Chondrocyte (in vitro differentiated cells): ENCODE measurements around the gene BMP2. TPM values are rescaled to one million over a fixed set of nuclear protein-coding genes. Genes with fewer than 3 reads are reported as not detected.

ENCODE experiments used
- DNase-seq: peaks from one replicate; pipeline ENCODE4 v3.0.0; 2021; ENCODE audit warnings: mixed read lengths, low spot score
- H3K27ac Mint-ChIP-seq: one replicate; pipeline ENCODE4 v1.8.0; 2021; ENCODE audit warnings: mild to moderate bottlenecking, moderate library complexity, mixed read lengths; ENCODE audit not compliant: unreplicated experiment
- H3K27me3 Mint-ChIP-seq: 2 replicates; pipeline ENCODE4 v1.8.0; 2021; ENCODE audit warnings: low read depth, mixed read lengths
- H3K36me3 Mint-ChIP-seq: 2 replicates; pipeline ENCODE4 v1.8.0; 2021; ENCODE audit warnings: low read depth, mixed read lengths
- H3K4me1 Mint-ChIP-seq: 2 replicates; pipeline ENCODE4 v1.8.0; 2021; ENCODE audit warnings: low read depth, mild to moderate bottlenecking, mixed read lengths
- H3K4me3 Mint-ChIP-seq: one replicate; pipeline ENCODE4 v1.8.0; 2021; ENCODE audit warnings: mild to moderate bottlenecking, moderate library complexity, mixed read lengths; ENCODE audit not compliant: unreplicated experiment
- H3K9me3 Mint-ChIP-seq: 2 replicates; pipeline ENCODE4 v1.8.0; 2021; ENCODE audit warnings: low read depth, mixed read lengths
- CTCF ChIP-seq: fragments of 200-600 bp; sonication (generic); IDR thresholded peaks from 2 replicates; pipeline ENCODE4 v1.5.0; 2021; ENCODE audit warnings: antibody characterized with exemption, mild to moderate bottlenecking, moderate library complexity
- long read RNA-seq: library from polyadenylated mRNA; stranded (forward); transcript quantifications from one replicate; pipeline ENCODE4 v2.0.0, GENCODE V29; 2021
- total RNA-seq: library from RNA; stranded (reverse); gene quantifications from 3 replicates; pipeline ENCODE4 v1.2.1, GENCODE V29; 2021

BMP2 gene
- total RNA-seq, result 0.85 to 1.1 TPM (median 0.92 TPM) in 3 replicates
- long read RNA-seq, transcript BMP2-201 (3 exons, 3,601 nt), result major isoform, 9 of 9 reads
- long read RNA-seq, partial matches to known transcripts, result 0 of 9 reads
- long read RNA-seq, other reads (novel, unspliced or antisense), result 0 of 9 reads

GRCh38 chr20:6767536-6768227, at the start of gene BMP2:
TSS of gene BMP2 (plus strand) at chr20:6767686. CDS start at chr20:6770127, 2,441 bp downstream.
- Mint-ChIP-seq H3K27ac (no peak within 1 kb of the TSS), H3K36me3 (no peaks in the 10 kb centered on the region), H3K4me3 (peak within 1 kb of the TSS; percentile 80), H3K9me3 (no peaks in the 10 kb centered on the region), H3K27me3 (peaks cover 6% of the 10 kb centered on the region), H3K4me1 (peaks cover 14% of the 10 kb centered on the region)
- DNase-seq, result no peak
- peak; percentile 15 for TF ChIP-seq CTCF

GRCh38 chr20:6718662-6719368, 48.7 kb upstream of the BMP2 start:
- no peak overlapping the region for H3K4me3 Mint-ChIP-seq
- peaks cover 11% of the 10 kb centered on the region for H3K9me3 Mint-ChIP-seq
- H3K27me3 Mint-ChIP-seq, result no peaks in the 10 kb centered on the region
- H3K36me3 Mint-ChIP-seq, result no peaks in the 10 kb centered on the region
- TF ChIP-seq CTCF, result no peak
- H3K4me1 Mint-ChIP-seq, result peaks cover 6% of the 10 kb centered on the region
- no peak for DNase-seq
- no peak overlapping the region for H3K27ac Mint-ChIP-seq

- H3K36me3 Mint-ChIP-seq, result no peaks in the 10 kb centered on the region
- H3K4me3 Mint-ChIP-seq, result no peak overlapping the region
- no peaks in the 10 kb centered on the region for H3K27me3 Mint-ChIP-seq
- H3K4me1 Mint-ChIP-seq, result peaks cover 6% of the 10 kb centered on the region
- DNase-seq, result no peak
- H3K27ac Mint-ChIP-seq, result no peak overlapping the region
- no peak for TF ChIP-seq CTCF
- H3K9me3 Mint-ChIP-seq, result peaks cover 11% of the 10 kb centered on the region
Measured at GRCh38 chr20:6719369-6719721, 48.1 kb upstream of the BMP2 start.

GRCh38 chr20:6726761-6727160, 40.7 kb upstream of the BMP2 start:
- Mint-ChIP-seq H3K27ac (no peak overlapping the region), H3K36me3 (no peaks in the 10 kb centered on the region), H3K4me3 (no peak overlapping the region), H3K9me3 (no peaks in the 10 kb centered on the region), H3K27me3 (no peaks in the 10 kb centered on the region), H3K4me1 (no peaks in the 10 kb centered on the region)
- DNase-seq, result no peak
- no peak for TF ChIP-seq CTCF

GRCh38 chr20:6730672-6731328, 36.7 kb upstream of the BMP2 start:
- no peak overlapping the region for H3K27ac Mint-ChIP-seq
- DNase-seq, result no peak
- no peaks in the 10 kb centered on the region for H3K9me3 Mint-ChIP-seq
- H3K4me3 Mint-ChIP-seq, result no peak overlapping the region
- H3K4me1 Mint-ChIP-seq, result peaks cover 4% of the 10 kb centered on the region
- no peaks in the 10 kb centered on the region for H3K36me3 Mint-ChIP-seq
- no peak for TF ChIP-seq CTCF
- no peaks in the 10 kb centered on the region for H3K27me3 Mint-ChIP-seq
